GM13976 (cell line): ENCODE measurements around the gene PEPD.

Source experiments
- DNase-seq: peaks from one replicate; pipeline ENCODE4 v3.0.0; 2012; ENCODE audit warnings: low spot score
- CTCF ChIP-seq: IDR thresholded peaks from 2 replicates; pipeline ENCODE4 v1.5.1; 2012; ENCODE audit warnings: borderline replicate concordance, mild to moderate bottlenecking; ENCODE audit not compliant: insufficient read depth; ENCODE audit errors: extremely low read depth, missing control alignments, control extremely low read depth
- in situ Hi-C: fragments of 300-500 bp; cut with MboI; formaldehyde crosslinking; loops from one replicate; pipeline ENCODE4 v1.12.0; 2022; ENCODE audit warnings: low sequenced_read_pairs, mixed read lengths, inconsistent platforms; ENCODE audit not compliant: unreplicated experiment

PEPD gene

GRCh38 chr19:33401683-33402420, 119.7 kb downstream of the PEPD start:
- DNase-seq: no peak
- in situ Hi-C loops: loop anchor here (10.0 kb wide), 1 partner anchor 167 kb away; no protein-coding TSS in a partner anchor
- no peak for TF ChIP-seq CTCF

DNA sequence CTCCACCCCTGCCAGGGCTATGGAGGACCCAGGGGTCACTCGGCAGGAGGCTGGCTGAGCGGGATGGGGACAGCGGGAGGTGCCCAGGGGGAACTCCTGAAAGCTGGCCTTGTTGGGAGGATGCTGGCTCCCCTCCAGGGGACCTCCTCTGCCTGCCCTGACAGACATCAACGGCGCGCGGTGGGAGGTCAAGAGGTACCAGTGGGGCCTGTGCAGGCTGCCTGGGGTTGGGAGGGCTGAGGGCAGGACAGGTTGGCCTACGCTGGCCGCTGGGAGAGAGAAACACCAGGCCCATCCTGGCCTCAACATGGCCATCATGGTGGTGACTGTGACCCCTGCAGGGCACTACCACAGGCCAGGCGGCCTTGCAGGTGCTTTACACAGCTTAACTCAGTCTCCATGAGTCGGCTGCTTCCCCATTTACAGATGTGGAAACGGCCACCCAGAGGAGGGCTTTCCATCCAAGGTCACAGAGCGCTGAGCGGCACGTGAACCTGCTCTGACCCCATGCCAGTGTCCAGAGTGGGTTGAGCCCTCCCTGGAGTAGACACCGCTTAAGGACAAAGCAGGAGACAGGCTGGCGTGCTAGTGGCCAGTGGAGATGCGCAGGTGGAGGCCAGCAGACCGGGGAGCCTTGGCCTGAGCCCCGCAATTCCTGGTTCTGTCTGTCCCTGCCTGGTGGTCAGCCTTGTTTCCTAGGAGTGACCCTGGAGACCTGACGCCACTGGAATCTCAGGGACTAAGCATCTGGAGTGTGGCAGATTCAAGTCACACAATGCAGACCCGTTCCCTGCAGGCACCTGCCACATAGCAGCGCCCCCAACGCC, 120.5 kb downstream of the PEPD start:
- no peak for DNase-seq
- in situ Hi-C loops: loop anchor here (10.0 kb wide), 1 partner anchor 166 kb away; no protein-coding TSS in a partner anchor
- no peak for TF ChIP-seq CTCF

DNA sequence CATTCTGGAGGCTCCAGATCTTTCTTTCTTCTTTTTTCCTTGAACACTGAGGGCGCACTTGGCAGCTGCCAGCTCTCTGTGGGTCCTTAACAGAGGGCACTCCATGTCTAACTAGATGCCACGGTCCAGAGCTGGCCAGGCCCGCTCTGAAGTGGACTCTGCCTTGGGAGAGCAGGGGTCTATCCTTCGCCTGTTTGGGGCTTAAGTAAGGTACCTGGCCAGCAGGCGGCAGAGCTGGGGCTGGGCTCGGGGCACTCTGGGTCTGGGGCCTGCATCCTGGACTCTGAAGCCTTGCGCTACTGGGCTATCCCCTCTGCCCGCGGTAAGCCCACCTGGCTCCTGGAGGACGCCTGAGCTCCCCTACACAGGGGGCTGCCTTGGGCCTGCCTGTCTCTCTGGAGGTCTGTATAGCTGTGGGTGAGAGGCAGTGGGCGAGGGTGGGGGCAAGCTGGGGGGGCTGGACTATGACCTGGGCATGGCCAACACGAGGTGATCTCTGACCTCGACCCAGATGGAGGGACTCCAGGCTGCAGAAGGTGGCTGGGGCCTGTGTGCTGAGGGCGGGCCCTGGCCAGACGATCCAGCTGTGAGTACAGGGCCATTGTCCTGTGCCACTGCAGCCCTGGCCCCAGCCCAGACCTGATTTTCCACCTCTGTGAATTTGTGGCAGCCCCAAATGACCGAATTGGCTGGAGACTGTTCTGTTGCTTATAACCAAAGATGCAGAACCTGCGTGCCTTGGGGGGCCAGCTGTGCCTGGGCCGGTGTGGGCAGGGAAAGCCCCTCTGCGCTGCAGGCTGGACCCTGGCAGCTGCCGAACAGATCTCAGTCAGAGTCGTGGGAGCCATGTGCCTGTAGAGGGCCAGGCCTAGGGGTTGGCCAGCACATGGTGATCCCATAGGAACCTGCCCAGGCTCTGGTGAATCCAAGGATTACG, 121.6 kb downstream of the PEPD start:
- in situ Hi-C loops: loop anchor here (10.0 kb wide), 1 partner anchor 165 kb away; no protein-coding TSS in a partner anchor
- TF ChIP-seq CTCF: no peak
- DNase-seq: no peak

DNA sequence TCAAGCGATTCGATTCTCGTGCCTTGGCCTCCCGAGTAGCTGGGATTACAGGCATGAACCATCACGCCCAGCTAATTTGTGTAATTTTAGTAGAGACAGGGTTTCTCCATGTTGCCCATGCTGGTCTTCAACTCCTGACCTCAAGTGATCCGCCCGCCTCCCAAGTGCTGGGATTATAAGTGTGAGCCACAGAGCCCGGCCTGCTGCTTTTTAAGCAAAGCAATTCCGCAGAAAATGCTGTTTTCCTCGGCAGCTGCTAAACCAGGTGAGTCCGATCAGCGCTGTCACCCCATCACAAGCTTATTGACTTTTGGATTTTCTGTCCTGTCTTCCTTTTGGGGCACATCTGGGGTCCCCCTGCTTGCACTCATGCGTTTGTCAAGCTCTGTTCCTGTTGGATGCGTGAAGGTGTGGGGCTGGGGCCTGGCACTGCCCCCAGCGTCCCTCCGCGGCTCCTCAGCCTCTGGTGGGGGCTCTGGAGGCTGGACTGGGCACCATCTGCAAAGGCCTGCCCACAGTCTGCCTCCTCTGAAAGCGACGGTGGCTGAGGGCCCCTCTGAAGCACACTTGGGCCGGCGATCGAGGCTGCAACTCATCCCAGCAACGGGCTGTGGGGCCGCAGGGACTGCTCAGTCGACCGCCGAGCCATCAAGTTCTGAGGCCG, 122.4 kb downstream of the PEPD start:
- no peak for TF ChIP-seq CTCF
- in situ Hi-C loops: no loop called here

GRCh38 chr19:33398361-33399060, 123.1 kb downstream of the PEPD start:
- TF ChIP-seq CTCF: no peak
- in situ Hi-C loops: no loop called here
- DNase-seq: no peak

More for the DNA sequence above, 122.4 kb downstream of the PEPD start:
- no peak for DNase-seq
